Tibial nerve (tissue), 4 donors: ENCODE measurements around the gene DNAJA3.

ENCODE experiments used
- EP300 ChIP-seq, 2 donors: sonication (generic); formaldehyde crosslinking; IDR thresholded peaks; one replicate each; pipeline ENCODE4 v1.6.1; 2017; ENCODE audit warnings: antibody characterized with exemption in 2 of 2, mild to moderate bottlenecking in 1 of 2
- POLR2A ChIP-seq, 2 donors: fragments of 450-650 bp; IDR thresholded peaks; one replicate each; pipeline ENCODE4 v1.6.1; 2017; ENCODE audit warnings: antibody characterized with exemption in 2 of 2, mild to moderate bottlenecking in 2 of 2, moderate library complexity in 2 of 2
- TF ChIP-seq, protein P1 (sequence below), 5 experiments: fragments of 200-600 bp in 3 of 5; fragments of 450-650 bp in 2 of 5; sonication (generic) in 3 of 5; IDR thresholded peaks; one replicate each; pipeline ENCODE4 v1.5.1; 2016 to 2019; ENCODE audit warnings: antibody characterized with exemption in 5 of 5, mild to moderate bottlenecking in 3 of 5, moderate library complexity in 2 of 5

DNA sequence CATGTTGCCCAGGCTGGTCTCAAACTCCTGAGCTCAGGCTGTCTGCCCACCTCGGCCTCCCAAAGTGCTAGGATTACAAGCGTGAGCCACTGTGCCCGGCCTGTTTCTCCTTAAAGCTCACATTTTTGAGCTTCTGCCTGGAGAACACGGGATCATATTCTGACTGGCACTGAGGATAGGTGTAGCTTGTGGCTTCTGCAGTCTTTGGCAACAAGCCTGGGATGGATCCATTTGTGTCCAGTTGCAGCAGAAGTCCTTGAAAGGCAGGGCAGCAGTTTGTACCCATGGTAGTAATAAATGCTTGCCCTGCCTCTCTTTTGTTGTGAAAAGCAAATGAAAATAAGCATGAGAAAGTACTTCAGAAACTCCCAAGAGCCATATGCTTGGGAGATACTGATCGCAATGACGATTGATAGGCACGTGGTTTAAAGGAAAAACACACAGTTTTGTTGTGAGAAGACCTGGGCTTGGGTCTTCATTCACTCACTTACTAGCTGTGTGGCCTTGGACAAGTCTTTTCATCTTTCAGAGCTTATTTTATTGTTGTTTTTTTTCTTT is 6.2 kb upstream of the DNAJA3 start:
- TF ChIP-seq EP300 (IDR thresholded peaks at IDR 0.05) (no peak), POLR2A (IDR thresholded peaks at IDR 0.05) (no peak)
- TF ChIP-seq, protein P1, sequence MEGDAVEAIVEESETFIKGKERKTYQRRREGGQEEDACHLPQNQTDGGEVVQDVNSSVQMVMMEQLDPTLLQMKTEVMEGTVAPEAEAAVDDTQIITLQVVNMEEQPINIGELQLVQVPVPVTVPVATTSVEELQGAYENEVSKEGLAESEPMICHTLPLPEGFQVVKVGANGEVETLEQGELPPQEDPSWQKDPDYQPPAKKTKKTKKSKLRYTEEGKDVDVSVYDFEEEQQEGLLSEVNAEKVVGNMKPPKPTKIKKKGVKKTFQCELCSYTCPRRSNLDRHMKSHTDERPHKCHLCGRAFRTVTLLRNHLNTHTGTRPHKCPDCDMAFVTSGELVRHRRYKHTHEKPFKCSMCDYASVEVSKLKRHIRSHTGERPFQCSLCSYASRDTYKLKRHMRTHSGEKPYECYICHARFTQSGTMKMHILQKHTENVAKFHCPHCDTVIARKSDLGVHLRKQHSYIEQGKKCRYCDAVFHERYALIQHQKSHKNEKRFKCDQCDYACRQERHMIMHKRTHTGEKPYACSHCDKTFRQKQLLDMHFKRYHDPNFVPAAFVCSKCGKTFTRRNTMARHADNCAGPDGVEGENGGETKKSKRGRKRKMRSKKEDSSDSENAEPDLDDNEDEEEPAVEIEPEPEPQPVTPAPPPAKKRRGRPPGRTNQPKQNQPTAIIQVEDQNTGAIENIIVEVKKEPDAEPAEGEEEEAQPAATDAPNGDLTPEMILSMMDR (IDR thresholded peaks at IDR 0.05) = no peak
